ENCODE data around the gene TAOK1.
"Not testable (repeated sequence)": the region's sequence is repeated elsewhere in the genome, so short reads cannot be mapped to it uniquely, and the experiment has no call there.

The TAOK1 gene

GRCh38 chr17:29557085-29557738 lies 167.0 kb downstream of the TAOK1 start:
- no peak overlapping the region for H3K4me3 ChIP-seq (replicated peaks; ENCODE audit: low read depth, low read length)
- DNase-seq (ENCODE audit: low read depth), result peak; percentile 42
- TF ChIP-seq CTCF (IDR thresholded peaks at IDR 0.05; ENCODE audit: low read length, missing control alignments), result no peak

GRCh38 chr17:29557739-29558116 lies 167.6 kb downstream of the TAOK1 start:
- TF ChIP-seq CTCF (IDR thresholded peaks at IDR 0.05; ENCODE audit: low read length, missing control alignments), result no peak
- no peak overlapping the region for H3K4me3 ChIP-seq (replicated peaks; ENCODE audit: low read depth, low read length)
- DNase-seq (ENCODE audit: low read depth), result no peak

- DNase-seq (ENCODE audit: low read depth); H3K4me3 ChIP-seq (replicated peaks; ENCODE audit: low read depth, low read length): not testable (repeated sequence)
These were observed 168.0 kb downstream of the TAOK1 start for GRCh38 chr17:29558139-29558538.

- TF ChIP-seq CTCF (IDR thresholded peaks at IDR 0.05; ENCODE audit: low read length, missing control alignments), result no peak
- DNase-seq (ENCODE audit: low read depth), result no peak
- no peak overlapping the region for H3K4me3 ChIP-seq (replicated peaks; ENCODE audit: low read depth, low read length)
These were observed 169.5 kb downstream of the TAOK1 start for GRCh38 chr17:29559640-29560039.

- no peak for TF ChIP-seq CTCF (IDR thresholded peaks at IDR 0.05; ENCODE audit: low read length, missing control alignments)
- H3K4me3 ChIP-seq (replicated peaks; ENCODE audit: low read depth, low read length), result no peak overlapping the region
- DNase-seq (ENCODE audit: low read depth), result no peak
These were observed 170.2 kb downstream of the TAOK1 start for GRCh38 chr17:29560316-29560715.

- TF ChIP-seq CTCF (IDR thresholded peaks at IDR 0.05; ENCODE audit: low read length, missing control alignments), result no peak
- no peak overlapping the region for H3K4me3 ChIP-seq (replicated peaks; ENCODE audit: low read depth, low read length)
- DNase-seq (ENCODE audit: low read depth), result no peak
These were observed 171.7 kb downstream of the TAOK1 start for GRCh38 chr17:29561554-29562517.

GRCh38 chr17:29562615-29563014 lies 172.5 kb downstream of the TAOK1 start:
- H3K4me3 ChIP-seq (replicated peaks; ENCODE audit: low read depth, low read length), result no peak overlapping the region
- TF ChIP-seq CTCF (IDR thresholded peaks at IDR 0.05; ENCODE audit: low read length, missing control alignments), result no peak
- DNase-seq (ENCODE audit: low read depth), result no peak

Data from fibroblast of pulmonary artery (primary cell).